ENCODE data around the gene EVI2A.

- TF ChIP-seq CTCF (IDR thresholded peaks at IDR 0.05) (no peak), POLR2A (IDR thresholded peaks at IDR 0.05) (peak in 1 of 3 donors; percentile 28)
Observed at GRCh38 chr17:31308372-31309334, 12.8 kb downstream of the EVI2A start.
